Testis (tissue), 2 donors: ENCODE measurements around the gene LARGE1.

Experiments
- CTCF ChIP-seq, 3 experiments: fragments of 450-650 bp in 2 of 3; fragments of 200-600 bp in 1 of 3; sonication (generic) in 1 of 3; IDR thresholded peaks; one replicate each; pipeline ENCODE4 v1.5.1; 2016 to 2019; ENCODE audit warnings: antibody characterized with exemption in 3 of 3, mild to moderate bottlenecking in 2 of 3, moderate library complexity in 1 of 3
- POLR2A ChIP-seq: fragments of 450-650 bp; IDR thresholded peaks from one replicate; pipeline ENCODE4 v1.6.1; 2017; ENCODE audit warnings: antibody characterized with exemption, mild to moderate bottlenecking, moderate library complexity

DNA sequence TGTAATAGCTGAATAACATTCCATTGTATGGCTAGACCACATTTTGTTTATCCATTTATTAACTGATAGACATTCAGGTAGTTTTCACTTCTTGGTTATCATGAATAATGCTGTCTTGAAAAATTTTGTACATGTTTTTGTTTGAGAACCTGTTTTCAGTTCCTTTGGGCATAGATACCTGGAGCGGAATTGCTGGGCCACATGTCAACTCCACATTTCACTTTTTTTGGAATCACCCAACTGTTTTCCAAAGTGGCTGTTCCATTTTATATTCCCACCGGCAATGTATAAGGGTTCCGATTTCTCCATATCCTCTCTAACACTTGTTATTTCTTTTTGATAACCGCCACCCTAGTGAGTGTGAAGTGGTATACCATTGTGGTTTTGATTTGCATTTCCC, 184.3 kb downstream of the LARGE1 start:
- no peak for TF ChIP-seq CTCF (IDR thresholded peaks at IDR 0.05)
- no peak for TF ChIP-seq POLR2A
